ENCODE data around the gene DMRTB1.

GRCh38 chr1:53507116-53507820, 48.1 kb downstream of the DMRTB1 start:
- TF ChIP-seq, protein P1, sequence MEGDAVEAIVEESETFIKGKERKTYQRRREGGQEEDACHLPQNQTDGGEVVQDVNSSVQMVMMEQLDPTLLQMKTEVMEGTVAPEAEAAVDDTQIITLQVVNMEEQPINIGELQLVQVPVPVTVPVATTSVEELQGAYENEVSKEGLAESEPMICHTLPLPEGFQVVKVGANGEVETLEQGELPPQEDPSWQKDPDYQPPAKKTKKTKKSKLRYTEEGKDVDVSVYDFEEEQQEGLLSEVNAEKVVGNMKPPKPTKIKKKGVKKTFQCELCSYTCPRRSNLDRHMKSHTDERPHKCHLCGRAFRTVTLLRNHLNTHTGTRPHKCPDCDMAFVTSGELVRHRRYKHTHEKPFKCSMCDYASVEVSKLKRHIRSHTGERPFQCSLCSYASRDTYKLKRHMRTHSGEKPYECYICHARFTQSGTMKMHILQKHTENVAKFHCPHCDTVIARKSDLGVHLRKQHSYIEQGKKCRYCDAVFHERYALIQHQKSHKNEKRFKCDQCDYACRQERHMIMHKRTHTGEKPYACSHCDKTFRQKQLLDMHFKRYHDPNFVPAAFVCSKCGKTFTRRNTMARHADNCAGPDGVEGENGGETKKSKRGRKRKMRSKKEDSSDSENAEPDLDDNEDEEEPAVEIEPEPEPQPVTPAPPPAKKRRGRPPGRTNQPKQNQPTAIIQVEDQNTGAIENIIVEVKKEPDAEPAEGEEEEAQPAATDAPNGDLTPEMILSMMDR (IDR thresholded peaks at IDR 0.05), result no peak
- TF ChIP-seq POLR2A (IDR thresholded peaks at IDR 0.05), result no peak

Measured in upper lobe of left lung (tissue), 4 donors.